HG03097 (cell line): ENCODE measurements around the gene EFCAB6.

Experiments used
- ATAC-seq: cut with Tn5 transposase; IDR thresholded peaks from one replicate; pipeline ENCODE4 v1.9.1; 2021; ENCODE audit not compliant: unreplicated experiment, low FRiP score

EFCAB6 gene

GRCh38 chr22:43616645-43617044, 195.5 kb downstream of the EFCAB6 start:
- no peak for ATAC-seq

- no peak for ATAC-seq
Observed at GRCh38 chr22:43600265-43600664, 211.8 kb downstream of the EFCAB6 start.

- ATAC-seq, result no peak
Observed at GRCh38 chr22:43592476-43592875, 219.6 kb downstream of the EFCAB6 start.

- ATAC-seq, result no peak
Observed at GRCh38 chr22:43591380-43591779, 220.7 kb downstream of the EFCAB6 start.

- no peak for ATAC-seq
Observed at GRCh38 chr22:43587574-43587973, 224.5 kb downstream of the EFCAB6 start.

GRCh38 chr22:43583501-43583900, 228.6 kb downstream of the EFCAB6 start:
- no peak for ATAC-seq

- ATAC-seq, result no peak
Observed at GRCh38 chr22:43582394-43582793, 229.7 kb downstream of the EFCAB6 start.

- ATAC-seq, result no peak
Observed at GRCh38 chr22:43580271-43580750, 231.8 kb downstream of the EFCAB6 start.

GRCh38 chr22:43574738-43575137, 237.4 kb downstream of the EFCAB6 start:
- no peak for ATAC-seq

GRCh38 chr22:43572710-43573109, 239.4 kb downstream of the EFCAB6 start:
- ATAC-seq, result no peak

GRCh38 chr22:43571181-43571580, 240.9 kb downstream of the EFCAB6 start:
- ATAC-seq, result no peak

GRCh38 chr22:43570531-43571165, 241.5 kb downstream of the EFCAB6 start:
- ATAC-seq, result no peak

- ATAC-seq, result no peak
Observed at GRCh38 chr22:43569111-43569510, 243.0 kb downstream of the EFCAB6 start.

- no peak for ATAC-seq
Observed at GRCh38 chr22:43567691-43568324, 244.3 kb downstream of the EFCAB6 start.

GRCh38 chr22:43566561-43567332, 245.4 kb downstream of the EFCAB6 start:
- ATAC-seq, result no peak

GRCh38 chr22:43566021-43566420, 246.1 kb downstream of the EFCAB6 start:
- ATAC-seq, result no peak

GRCh38 chr22:43564859-43565258, 247.2 kb downstream of the EFCAB6 start:
- no peak for ATAC-seq

GRCh38 chr22:43563571-43563970, 248.5 kb downstream of the EFCAB6 start:
- ATAC-seq, result no peak

GRCh38 chr22:43562843-43563242, 249.3 kb downstream of the EFCAB6 start:
- no peak for ATAC-seq

- ATAC-seq, result no peak
Observed at GRCh38 chr22:43561415-43562178, 250.5 kb downstream of the EFCAB6 start.

- ATAC-seq, result no peak
Observed at GRCh38 chr22:43560651-43561050, 251.5 kb downstream of the EFCAB6 start.
